Measurements from ENCODE around the gene SSR1.

The SSR1 gene

GRCh38 chr6:7255918-7256317 is 57.1 kb downstream of the SSR1 start:
- DNase-seq = no peak

GRCh38 chr6:7254980-7255835 is 57.8 kb downstream of the SSR1 start:
- DNase-seq = no peak

- DNase-seq = no peak
Measured at GRCh38 chr6:7252390-7252789, 60.6 kb downstream of the SSR1 start.

DNA sequence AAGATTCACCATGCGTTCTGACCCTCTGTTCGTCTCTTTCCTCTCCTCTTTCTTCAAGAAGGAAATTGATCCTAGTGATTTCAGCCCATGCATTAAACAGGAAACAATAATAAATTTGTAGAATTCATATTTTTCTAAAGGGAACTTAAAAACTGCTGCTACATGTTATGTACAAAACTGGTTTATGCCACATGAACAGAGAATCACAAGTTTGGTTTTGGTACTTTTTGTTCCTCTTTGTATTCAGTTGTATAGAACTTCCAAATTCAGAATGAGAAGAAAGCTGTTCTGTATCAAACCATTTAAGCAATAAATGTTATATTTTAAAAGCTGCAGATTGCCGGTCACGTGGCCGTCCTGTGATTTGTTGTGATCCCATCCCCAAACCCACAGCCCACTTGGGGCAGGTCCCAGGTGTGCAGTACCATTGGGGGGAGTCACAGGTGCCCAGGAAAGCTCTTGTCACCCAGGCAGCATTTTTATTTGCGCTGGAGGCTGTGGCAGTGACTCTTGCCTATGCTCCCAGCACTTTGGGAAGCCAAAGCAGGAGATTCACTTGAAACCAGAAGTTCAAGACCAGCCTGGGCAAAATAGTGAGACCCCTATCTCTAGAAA is 61.2 kb downstream of the SSR1 start:
- no peak for DNase-seq

- DNase-seq = no peak
Measured at GRCh38 chr6:7250812-7251211, 62.2 kb downstream of the SSR1 start.

DNA sequence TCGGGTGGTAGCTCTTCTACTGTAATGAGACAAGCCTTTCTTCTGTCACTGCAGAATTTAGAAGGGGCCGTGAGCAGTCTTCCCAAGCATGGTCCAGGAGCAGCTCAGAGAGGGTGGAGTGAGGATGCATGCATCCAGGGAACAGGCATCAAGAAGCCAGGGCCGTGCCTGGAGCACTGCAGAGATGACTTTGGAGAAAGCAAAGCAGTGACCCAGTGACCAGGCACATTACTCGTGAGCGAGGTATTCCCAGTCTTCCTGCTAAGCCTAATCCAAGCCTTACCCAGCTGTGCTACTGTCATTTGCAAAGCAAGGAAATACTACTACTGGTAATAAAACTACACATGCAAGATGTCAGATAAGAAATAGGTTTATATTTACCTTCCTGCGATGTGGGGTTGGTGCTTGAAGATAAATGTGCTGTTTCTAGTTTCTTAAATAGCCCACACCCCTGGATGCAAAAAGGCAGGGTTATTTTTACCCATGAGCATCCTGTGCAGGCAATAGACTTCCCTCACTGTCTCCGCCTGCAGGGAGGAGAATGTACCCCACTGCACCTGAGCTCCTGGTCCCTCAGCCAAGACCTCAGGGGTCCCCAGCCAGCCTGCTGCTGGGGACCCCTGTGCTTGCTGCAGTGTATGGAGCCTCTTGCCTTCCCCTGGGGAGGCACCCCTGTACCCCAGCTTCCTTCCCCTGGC is 62.9 kb downstream of the SSR1 start:
- no peak for DNase-seq

- no peak for DNase-seq
Measured at GRCh38 chr6:7249391-7249790, 63.6 kb downstream of the SSR1 start.

DNA sequence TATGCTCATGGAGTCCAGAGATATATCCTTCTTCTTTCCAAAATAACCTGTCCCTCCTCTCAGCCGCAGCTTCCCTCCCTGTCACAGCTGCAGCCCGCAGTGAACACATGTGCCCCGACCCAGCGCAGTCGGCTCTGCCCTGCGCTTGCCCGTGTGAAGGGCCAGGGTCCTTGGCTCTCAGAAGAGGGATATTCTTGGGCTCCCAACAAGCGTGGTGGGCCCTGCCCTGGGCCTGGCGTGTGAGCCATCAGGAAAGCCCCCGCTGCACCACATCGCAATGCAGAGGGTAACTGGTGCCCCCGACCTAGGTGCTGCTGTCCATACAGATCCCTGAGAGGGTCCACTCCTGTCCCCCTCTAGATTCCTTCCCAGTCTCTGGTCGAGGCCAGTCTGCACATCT is 65.2 kb downstream of the SSR1 start:
- no peak for DNase-seq

DNA sequence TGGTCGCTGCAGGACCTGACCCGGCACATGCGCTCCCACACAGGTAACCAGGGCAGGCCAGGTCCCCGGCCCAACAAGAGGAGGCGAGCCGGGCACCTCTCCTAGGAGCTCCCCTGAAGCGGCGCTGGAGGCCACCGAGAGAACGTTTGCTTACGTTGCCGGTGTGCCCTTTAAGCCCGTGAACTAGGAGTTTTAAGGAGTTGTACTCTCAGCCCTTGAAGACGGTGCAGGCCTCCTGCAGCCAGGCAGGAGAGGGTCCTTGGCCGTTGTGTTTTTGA is 65.9 kb downstream of the SSR1 start:
- DNase-seq = no peak

- no peak for DNase-seq
Measured at GRCh38 chr6:7246401-7247178, 66.4 kb downstream of the SSR1 start.

DNA sequence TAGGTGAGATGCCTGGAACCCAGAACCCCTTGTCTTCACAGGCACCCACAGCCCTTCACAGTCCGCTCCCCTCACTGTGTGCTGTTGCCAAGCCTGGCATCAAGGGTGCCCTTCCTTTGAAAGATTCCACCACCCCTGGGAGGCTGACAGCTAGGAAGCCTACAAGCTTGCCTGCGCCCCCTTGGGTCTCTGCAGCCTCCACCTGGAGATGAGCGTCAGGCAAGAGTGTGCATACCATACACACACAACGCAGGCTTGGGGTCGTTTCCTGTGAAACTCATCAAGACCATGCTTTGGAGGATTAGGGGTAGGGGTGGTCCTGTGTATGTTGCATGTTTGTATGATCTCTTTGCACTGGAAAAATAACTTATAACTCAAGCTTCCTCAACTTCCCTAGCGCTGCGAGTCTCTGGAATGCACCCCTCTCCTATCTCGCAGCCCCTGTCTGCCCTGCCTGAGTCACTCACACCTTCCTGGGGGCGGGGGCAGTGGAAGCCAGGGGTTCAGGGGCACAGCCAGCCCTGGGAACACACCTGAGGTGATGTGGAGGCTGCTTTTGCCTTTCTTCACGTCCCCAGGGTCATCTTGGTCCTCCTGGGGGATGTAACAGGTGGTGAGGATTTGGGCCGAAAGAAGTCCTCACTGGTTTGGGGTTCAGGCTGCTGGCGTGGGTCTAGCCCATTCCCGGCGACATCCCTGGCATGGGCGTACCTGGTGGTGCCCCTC is 67.2 kb downstream of the SSR1 start:
- no peak for DNase-seq

DNA sequence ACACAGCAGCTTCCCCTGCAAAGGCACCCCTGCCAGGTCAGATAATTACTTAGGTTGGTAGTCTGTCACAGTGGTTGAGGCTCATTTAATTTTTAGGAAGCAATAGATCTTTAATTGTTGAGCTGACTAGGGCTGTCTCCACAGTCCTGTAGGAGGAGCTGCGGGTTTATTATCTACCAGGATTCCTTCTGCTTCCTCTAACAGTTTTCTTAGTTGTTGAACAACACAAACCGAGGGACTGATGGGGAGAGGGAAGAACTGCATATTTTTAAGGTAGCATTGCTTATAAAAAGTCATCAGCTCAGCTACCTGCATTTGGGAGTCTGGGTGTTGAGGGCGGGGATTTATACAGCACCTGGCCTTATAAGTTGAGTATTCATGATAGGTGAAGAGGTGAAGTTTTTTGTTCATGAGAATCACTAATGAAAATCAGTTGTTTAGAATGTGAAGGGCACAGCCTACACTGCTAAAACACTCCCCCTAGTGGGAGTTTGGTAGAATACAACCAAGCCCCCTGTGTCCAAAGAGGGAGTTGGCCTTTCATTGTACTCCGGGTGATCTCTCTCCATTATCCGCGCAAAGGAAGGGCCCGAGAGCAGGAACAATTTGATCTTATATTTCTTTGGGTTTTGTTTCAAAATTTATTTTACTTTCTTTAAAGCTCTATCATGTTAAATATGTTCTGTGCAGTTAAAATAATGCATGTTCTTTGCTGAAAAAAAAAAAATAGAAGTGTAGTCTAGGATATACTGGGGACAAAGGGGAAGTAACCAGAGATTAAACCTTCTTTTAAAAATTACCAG is 69.6 kb downstream of the SSR1 start:
- peak in 2 of 5 experiments; percentile 34 to 58 for DNase-seq

- no peak for DNase-seq
Measured at GRCh38 chr6:7242835-7243178, 70.2 kb downstream of the SSR1 start.

- DNase-seq = no peak
Measured at GRCh38 chr6:7241709-7242645, 71.0 kb downstream of the SSR1 start.

DNA sequence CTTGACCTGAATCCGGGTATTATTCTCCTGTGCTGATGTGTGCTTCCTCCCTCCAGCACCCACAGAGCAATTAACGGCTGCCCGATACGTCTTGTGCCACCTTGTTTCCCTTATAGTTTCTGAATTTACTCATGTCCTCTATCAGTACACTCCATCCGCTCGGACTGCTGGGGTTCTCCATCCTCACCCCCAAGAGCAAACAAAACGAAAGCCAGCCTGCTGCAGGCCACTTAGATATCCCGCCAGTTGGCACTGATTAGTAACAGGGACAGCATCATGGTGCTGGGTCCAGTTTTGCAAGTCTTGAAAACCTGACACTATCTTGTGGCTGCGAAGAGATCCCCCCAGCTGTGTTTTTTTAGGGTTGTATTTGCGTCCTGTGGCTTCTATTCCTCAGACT is 71.8 kb downstream of the SSR1 start:
- DNase-seq = no peak

DNA sequence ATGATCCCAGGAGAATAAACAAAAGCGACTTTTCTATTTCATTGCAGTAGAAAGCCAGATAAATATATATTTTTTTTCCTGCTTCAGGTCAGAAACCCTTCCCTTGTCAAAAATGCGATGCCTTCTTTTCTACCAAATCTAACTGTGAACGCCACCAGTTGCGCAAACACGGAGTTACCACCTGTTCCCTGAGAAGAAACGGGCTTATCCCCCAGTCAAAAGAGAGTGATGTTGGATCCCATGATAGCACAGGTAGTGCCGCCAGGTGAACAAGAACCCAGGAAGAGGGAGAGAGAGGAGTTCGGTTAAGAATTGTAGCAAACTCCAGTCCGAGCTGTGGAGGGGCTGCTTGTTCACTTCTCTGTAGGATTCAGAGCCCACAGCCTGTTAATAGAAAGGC is 72.6 kb downstream of the SSR1 start:
- no peak for DNase-seq

DNA sequence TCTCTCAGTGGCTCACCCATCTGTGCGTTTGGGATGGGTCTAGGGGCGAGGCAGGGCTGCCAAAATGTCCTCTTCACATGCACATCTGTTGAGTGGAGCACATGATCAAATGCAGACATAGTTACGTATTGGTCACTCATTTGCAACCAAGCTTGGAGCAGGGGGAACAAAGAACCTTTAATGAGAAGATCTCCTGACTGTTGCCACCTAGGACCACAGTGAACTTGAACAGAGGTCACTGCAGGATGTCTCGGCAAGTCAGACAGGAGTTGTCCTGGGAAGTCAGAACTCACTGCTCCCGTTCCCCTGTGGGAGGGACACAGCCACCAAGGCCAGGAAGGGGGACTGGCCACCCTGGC is 73.4 kb downstream of the SSR1 start:
- DNase-seq = no peak

- DNase-seq = peak in 3 of 5 experiments; percentile 26 to 71 (median 55)
Measured at GRCh38 chr6:7238900-7239589, 74.0 kb downstream of the SSR1 start.

DNA sequence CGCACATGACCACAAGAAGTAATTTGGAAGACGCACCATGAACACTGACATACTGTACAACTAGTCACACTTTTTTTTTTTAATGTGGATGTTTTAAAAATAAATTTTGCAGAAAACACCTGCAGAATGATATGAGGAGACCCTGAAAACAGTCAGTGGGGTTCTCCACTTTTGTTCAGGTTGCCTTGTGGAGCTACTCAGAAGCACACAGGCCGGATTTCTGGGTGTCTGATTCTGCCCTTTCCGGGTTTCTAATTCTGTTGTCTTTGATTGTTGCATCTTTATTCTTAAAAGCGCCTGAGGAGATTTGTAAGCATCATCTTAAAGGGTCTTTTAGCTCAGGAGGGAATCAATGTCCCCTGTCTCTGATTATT is 74.5 kb downstream of the SSR1 start:
- no peak for DNase-seq

GRCh38 chr6:7237653-7238188 is 75.3 kb downstream of the SSR1 start:
- DNase-seq = no peak

Measured in T-helper 2 cell (primary cell).